Activated naive CD4-positive, alpha-beta T cell treated with anti-CD3 and anti-CD28 coated beads for 36 hours (primary cell): Measurements from ENCODE around the gene SLC27A4. TPM values are rescaled to one million over a fixed set of nuclear protein-coding genes. Genes with fewer than 3 reads are reported as not detected.

Source experiments
- CTCF ChIA-PET: fragments of 350-600 bp; sonication (Branson Sonifier 250); formaldehyde crosslinking; loops from one replicate; lab custom pipeline; 2021; ENCODE audit warnings: antibody characterized with exemption; lab: Charles Lee
- DNase-seq: peaks from one replicate; pipeline ENCODE4 v3.0.0-alpha.2; 2020
- H3K27ac Mint-ChIP-seq: one replicate; pipeline ENCODE4 v1.8.0; 2021; ENCODE audit warnings: mild to moderate bottlenecking, mixed read lengths
- H3K27me3 Mint-ChIP-seq: one replicate; pipeline ENCODE4 v1.8.0; 2021; ENCODE audit warnings: low read depth, mixed read lengths
- H3K36me3 Mint-ChIP-seq: one replicate; pipeline ENCODE4 v1.8.0; 2021; ENCODE audit warnings: low read depth, mixed read lengths
- H3K4me1 Mint-ChIP-seq: one replicate; pipeline ENCODE4 v1.8.0; 2021; ENCODE audit warnings: low read depth, mixed read lengths
- H3K4me3 Mint-ChIP-seq: one replicate; pipeline ENCODE4 v1.8.0; 2021; ENCODE audit warnings: mild to moderate bottlenecking, moderate library complexity, mixed read lengths
- H3K9me3 Mint-ChIP-seq: one replicate; pipeline ENCODE4 v1.8.0; 2021; ENCODE audit warnings: mixed read lengths
- intact Hi-C: fragments of 100-400 bp; cut with micrococcal nuclease; formaldehyde crosslinking; loops from one replicate; pipeline ENCODE4 v1.15.1; 2023
- total RNA-seq, 2 experiments: library from RNA; stranded (reverse); gene quantifications; one replicate each; pipeline ENCODE4 v1.2.3, GENCODE V29; 2021

SLC27A4 gene
- total RNA-seq, 2 experiments from 2014 or later: 5.7 to 6.8 TPM

- intact Hi-C loops: loop anchor here (1.0 to 5.0 kb wide), 9 partner anchors 9 to 447 kb away; partner anchors contain the start of genes COQ4, ENDOG, GLE1 and GOLGA2
- H3K36me3 Mint-ChIP-seq: peaks cover 5% of the 10 kb centered on the region
- peak within 1 kb of the TSS; percentile 92 for H3K27ac Mint-ChIP-seq
- H3K9me3 Mint-ChIP-seq: no peaks in the 10 kb centered on the region
- CTCF ChIA-PET: interaction anchor here (0.5 to 2.3 kb wide), 8 partner anchors 9 to 269 kb away, joined by 3 to 28 read pairs (median 4); no protein-coding TSS in a partner anchor
- peak; percentile 97 for DNase-seq
- H3K4me3 Mint-ChIP-seq: peak within 1 kb of the TSS; percentile 92
- peaks cover 28% of the 10 kb centered on the region for H3K4me1 Mint-ChIP-seq
- no peaks in the 10 kb centered on the region for H3K27me3 Mint-ChIP-seq
Observed at GRCh38 chr9:128370752-128371629, 30.7 kb downstream of the SLC27A4 start, which contains the start of gene URM1. URM1 (plus strand) TSS chr9:128371374; CDS start chr9:128371381, 7 bp downstream.

GRCh38 chr9:128371630-128372117 lies 31.3 kb downstream of the SLC27A4 start:
- intact Hi-C loops: loop anchor here (1.0 to 5.0 kb wide), 9 partner anchors 9 to 447 kb away; partner anchors contain the start of genes COQ4, ENDOG, GLE1 and GOLGA2
- H3K4me3 Mint-ChIP-seq: peak overlapping the region; percentile 92
- H3K27me3 Mint-ChIP-seq: no peaks in the 10 kb centered on the region

GRCh38 chr9:128372188-128372641 lies 31.9 kb downstream of the SLC27A4 start:
- H3K9me3 Mint-ChIP-seq: no peaks in the 10 kb centered on the region
- H3K27me3 Mint-ChIP-seq: no peaks in the 10 kb centered on the region
- peaks cover 9% of the 10 kb centered on the region for H3K36me3 Mint-ChIP-seq
- H3K27ac Mint-ChIP-seq: peak overlapping the region; percentile 92
- peaks cover 28% of the 10 kb centered on the region for H3K4me1 Mint-ChIP-seq
- intact Hi-C loops: loop anchor here (5.0 kb wide), 1 partner anchor 400 kb away; the partner anchor contains the start of gene ZER1
- CTCF ChIA-PET: interaction anchor here (1.3 to 2.3 kb wide), 2 partner anchors 11 to 66 kb away, joined by 3 to 28 read pairs; no protein-coding TSS in a partner anchor
- DNase-seq: no peak
- H3K4me3 Mint-ChIP-seq: peak overlapping the region; percentile 92

More at GRCh38 chr9:128371630-128372117, 31.3 kb downstream of the SLC27A4 start:
- CTCF ChIA-PET: interaction anchor here (1.2 to 2.3 kb wide), 4 partner anchors 10 to 67 kb away, joined by 3 to 28 read pairs (median 4); no protein-coding TSS in a partner anchor
- Mint-ChIP-seq H3K4me1 (peaks cover 28% of the 10 kb centered on the region), H3K36me3 (peaks cover 5% of the 10 kb centered on the region), H3K27ac (peak overlapping the region; percentile 92), H3K9me3 (no peaks in the 10 kb centered on the region)
- DNase-seq: no peak

GRCh38 chr9:128372784-128373183 lies 32.5 kb downstream of the SLC27A4 start:
- CTCF ChIA-PET: no interaction called here
- H3K27ac Mint-ChIP-seq: no peak overlapping the region
- DNase-seq: no peak
- H3K36me3 Mint-ChIP-seq: peaks cover 12% of the 10 kb centered on the region
- H3K9me3 Mint-ChIP-seq: no peaks in the 10 kb centered on the region
- intact Hi-C loops: loop anchor here (5.0 kb wide), 1 partner anchor 400 kb away; the partner anchor contains the start of gene ZER1
- H3K27me3 Mint-ChIP-seq: no peaks in the 10 kb centered on the region
- peaks cover 28% of the 10 kb centered on the region for H3K4me1 Mint-ChIP-seq
- peak overlapping the region; percentile 92 for H3K4me3 Mint-ChIP-seq

GRCh38 chr9:128374221-128374675 lies 33.9 kb downstream of the SLC27A4 start:
- Mint-ChIP-seq H3K27ac (no peak overlapping the region), H3K9me3 (no peaks in the 10 kb centered on the region), H3K4me3 (no peak overlapping the region), H3K27me3 (no peaks in the 10 kb centered on the region), H3K36me3 (peaks cover 18% of the 10 kb centered on the region), H3K4me1 (peaks cover 28% of the 10 kb centered on the region)
- intact Hi-C loops: loop anchor here (5.0 kb wide), 1 partner anchor 398 kb away; the partner anchor contains the start of gene ZER1
- DNase-seq: no peak
- CTCF ChIA-PET: no interaction called here

- Mint-ChIP-seq H3K27ac (no peak overlapping the region), H3K27me3 (no peaks in the 10 kb centered on the region), H3K4me3 (no peak overlapping the region), H3K4me1 (peaks cover 24% of the 10 kb centered on the region), H3K36me3 (peaks cover 18% of the 10 kb centered on the region), H3K9me3 (no peaks in the 10 kb centered on the region)
- CTCF ChIA-PET: interaction anchor here (0.6 to 1.3 kb wide), 3 partner anchors 36 to 99 kb away, joined by 3 to 4 read pairs (median 4); no protein-coding TSS in a partner anchor
- intact Hi-C loops: no loop called here
- no peak for DNase-seq
Observed at GRCh38 chr9:128375865-128376264, 35.5 kb downstream of the SLC27A4 start.

GRCh38 chr9:128382261-128382660 lies 41.9 kb downstream of the SLC27A4 start:
- CTCF ChIA-PET: interaction anchor here (0.9 kb wide), 1 partner anchor 20 kb away, joined by 3 read pairs; no protein-coding TSS in a partner anchor
- Mint-ChIP-seq H3K4me3 (no peak overlapping the region), H3K27ac (no peak overlapping the region), H3K9me3 (no peaks in the 10 kb centered on the region), H3K36me3 (peaks cover 15% of the 10 kb centered on the region), H3K27me3 (no peaks in the 10 kb centered on the region), H3K4me1 (no peaks in the 10 kb centered on the region)
- DNase-seq: no peak
- intact Hi-C loops: no loop called here

GRCh38 chr9:128383007-128383753 lies 42.9 kb downstream of the SLC27A4 start:
- Mint-ChIP-seq H3K36me3 (peaks cover 14% of the 10 kb centered on the region), H3K27me3 (no peaks in the 10 kb centered on the region), H3K27ac (no peak overlapping the region), H3K4me3 (no peak overlapping the region), H3K4me1 (no peaks in the 10 kb centered on the region), H3K9me3 (no peaks in the 10 kb centered on the region)
- DNase-seq: no peak
- CTCF ChIA-PET: interaction anchor here (1.3 kb wide), 1 partner anchor 22 kb away, joined by 3 read pairs; no protein-coding TSS in a partner anchor
- intact Hi-C loops: no loop called here

GRCh38 chr9:128383791-128384190 lies 43.5 kb downstream of the SLC27A4 start:
- Mint-ChIP-seq H3K4me1 (no peaks in the 10 kb centered on the region), H3K4me3 (no peak overlapping the region), H3K27ac (no peak overlapping the region), H3K36me3 (peaks cover 12% of the 10 kb centered on the region), H3K27me3 (no peaks in the 10 kb centered on the region), H3K9me3 (no peaks in the 10 kb centered on the region)
- CTCF ChIA-PET: interaction anchor here (1.3 kb wide), 1 partner anchor 23 kb away, joined by 3 read pairs; no protein-coding TSS in a partner anchor
- DNase-seq: no peak
- intact Hi-C loops: no loop called here

- H3K4me3 Mint-ChIP-seq: no peak overlapping the region
- DNase-seq: no peak
- H3K27ac Mint-ChIP-seq: no peak overlapping the region
- peaks cover 12% of the 10 kb centered on the region for H3K36me3 Mint-ChIP-seq
- H3K4me1 Mint-ChIP-seq: no peaks in the 10 kb centered on the region
- intact Hi-C loops: no loop called here
- no peaks in the 10 kb centered on the region for H3K27me3 Mint-ChIP-seq
- no peaks in the 10 kb centered on the region for H3K9me3 Mint-ChIP-seq
- CTCF ChIA-PET: interaction anchor here (0.6 to 1.3 kb wide), 5 partner anchors 23 to 315 kb away, joined by 3 to 4 read pairs (median 3); no protein-coding TSS in a partner anchor
Observed at GRCh38 chr9:128384801-128385495, 44.6 kb downstream of the SLC27A4 start.
